ENCODE data around the gene FXYD1.

The FXYD1 gene

DNA sequence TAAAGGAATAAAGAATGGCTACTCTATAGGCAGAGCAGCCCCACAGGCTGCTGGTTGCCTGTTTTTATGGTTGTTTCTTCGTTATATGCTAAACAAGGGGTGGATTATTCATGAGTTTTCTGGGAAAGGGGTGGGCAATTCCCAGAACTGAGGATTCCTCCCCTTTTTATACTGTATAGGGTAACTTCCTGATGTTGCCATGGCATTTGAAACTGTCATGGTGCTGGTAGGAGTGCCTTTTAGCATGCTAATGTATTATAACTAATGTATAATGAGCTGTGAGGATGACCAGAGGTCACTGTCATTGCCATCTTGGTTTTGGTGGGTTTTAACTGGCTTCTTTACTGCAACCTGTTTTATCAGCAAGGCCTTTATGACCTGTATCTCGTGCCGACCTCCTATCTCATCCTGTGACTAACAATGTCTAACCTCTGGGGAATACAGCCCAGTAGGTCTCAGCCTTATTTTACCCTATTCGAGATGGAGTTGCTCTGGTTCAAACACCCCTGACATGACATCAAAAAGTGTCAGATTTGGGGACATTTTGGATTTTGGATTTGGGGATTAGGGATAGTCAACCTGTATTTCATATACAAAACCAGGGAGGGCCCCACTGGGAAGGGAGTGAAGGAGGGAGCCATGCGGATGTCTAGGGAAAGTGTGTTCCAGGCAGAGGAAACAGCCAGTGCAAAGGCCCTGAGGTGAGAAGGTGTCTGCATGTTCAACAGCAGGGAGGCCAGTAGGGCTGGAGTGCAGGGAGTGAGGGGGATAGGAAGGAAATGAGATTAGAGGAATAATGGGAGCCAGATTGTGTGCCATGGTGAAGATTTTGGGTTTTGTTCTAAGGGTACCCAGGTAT, 26.8 kb downstream of the FXYD1 start:
- DNase-seq, result no peak

DNA sequence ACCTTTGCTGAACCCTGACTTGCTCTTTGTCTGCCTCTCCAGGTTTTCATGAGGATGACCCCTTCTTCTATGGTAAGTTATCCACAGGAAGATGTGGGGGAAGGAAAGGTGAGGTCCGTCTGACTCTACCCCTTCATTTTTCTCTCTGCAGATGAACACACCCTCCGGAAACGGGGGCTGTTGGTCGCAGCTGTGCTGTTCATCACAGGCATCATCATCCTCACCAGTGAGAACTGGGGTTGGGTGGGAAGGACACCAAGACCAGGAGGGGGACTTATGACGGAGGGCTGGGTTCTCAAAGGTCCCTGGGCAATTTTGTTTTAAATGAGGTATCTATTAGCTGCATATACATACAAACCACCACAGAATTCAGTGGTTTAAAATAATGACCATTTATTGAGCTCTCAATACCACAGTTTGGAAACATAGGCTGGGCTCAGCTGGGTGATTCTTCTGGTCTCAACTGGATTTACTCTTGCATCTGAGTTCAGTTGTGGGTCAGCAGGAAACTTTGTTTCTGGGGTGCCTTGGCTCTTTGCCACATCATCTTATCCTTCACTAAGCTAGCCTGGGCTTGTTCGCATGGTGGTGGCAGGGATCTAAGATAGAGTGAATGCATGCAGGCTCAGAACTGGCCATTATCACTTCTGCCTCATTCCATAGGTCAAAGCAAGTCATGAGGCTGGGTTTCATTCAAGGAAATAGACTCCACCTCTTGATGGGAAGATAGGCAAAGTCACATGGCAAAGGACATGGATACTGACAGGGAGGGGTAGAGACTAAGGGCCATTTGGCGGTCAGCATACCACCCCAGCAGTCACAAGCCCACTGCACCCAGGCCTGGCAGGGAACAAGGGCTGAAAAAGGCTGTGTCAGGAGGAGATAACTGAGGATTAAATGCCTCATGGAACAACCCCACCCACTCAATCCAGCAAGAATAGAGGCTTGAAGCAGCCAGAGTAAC, 27.8 kb downstream of the FXYD1 start:
- DNase-seq, result no peak

DNA sequence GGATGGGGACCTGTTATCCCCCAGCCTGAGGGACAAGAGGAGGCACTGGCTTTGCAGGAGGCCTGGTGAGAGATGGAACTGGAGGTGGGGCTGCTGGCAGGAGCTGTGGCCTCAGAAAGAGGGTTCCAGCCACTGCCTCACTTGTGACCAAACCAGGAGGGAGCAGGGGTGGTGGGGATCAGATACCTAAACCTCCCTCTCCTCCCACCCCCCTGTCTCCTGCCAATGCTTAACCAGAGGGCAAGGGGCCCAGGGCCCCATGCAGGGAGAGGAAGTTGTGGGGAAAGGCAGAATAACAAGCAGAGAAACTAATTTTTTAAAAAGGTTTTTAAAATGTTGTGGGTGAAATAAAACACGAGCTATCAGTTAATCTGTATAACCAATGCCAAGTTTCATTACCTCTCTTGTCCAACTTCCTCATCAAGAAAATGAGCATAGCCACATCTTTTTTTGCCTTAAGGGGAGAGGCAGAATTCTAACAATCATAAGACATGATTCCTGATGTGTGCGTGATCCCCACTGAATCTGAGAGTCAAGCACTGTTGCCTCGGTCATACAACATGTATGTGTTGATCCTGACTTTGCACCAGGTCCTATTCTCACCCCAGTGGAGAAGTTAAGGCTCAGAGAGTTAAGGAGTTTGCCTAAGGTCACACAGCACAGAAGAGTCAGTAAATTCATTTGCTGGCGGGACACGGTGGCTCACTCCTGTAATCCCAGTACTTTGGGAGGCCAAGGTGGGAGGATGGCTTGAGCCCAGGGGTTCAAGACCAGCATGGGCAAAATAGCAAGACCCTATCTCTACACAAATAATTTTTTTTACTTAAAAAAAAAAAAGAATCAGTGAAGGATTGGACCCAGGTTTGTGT, 28.9 kb downstream of the FXYD1 start:
- DNase-seq, result no peak

DNA sequence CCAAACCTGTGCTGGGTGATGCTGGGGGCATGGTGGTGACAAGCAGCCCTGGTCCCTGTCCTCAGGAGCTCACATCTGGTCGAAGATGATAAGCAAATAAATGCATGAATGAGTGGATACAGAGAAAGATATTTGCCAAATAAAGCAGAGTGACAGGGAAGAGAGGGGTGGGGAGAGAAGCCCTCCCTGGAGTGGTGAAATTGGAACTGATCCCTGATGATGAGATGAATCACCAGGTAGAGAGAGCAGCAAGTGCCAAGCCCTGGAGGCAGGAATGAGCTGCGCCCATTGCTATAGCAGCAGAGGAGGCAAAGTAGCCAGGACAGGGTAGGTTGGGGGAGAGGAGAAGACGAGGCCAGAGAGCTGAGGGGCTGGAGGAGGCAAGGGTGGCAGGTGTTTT, 29.6 kb downstream of the FXYD1 start:
- no peak for DNase-seq

DNA sequence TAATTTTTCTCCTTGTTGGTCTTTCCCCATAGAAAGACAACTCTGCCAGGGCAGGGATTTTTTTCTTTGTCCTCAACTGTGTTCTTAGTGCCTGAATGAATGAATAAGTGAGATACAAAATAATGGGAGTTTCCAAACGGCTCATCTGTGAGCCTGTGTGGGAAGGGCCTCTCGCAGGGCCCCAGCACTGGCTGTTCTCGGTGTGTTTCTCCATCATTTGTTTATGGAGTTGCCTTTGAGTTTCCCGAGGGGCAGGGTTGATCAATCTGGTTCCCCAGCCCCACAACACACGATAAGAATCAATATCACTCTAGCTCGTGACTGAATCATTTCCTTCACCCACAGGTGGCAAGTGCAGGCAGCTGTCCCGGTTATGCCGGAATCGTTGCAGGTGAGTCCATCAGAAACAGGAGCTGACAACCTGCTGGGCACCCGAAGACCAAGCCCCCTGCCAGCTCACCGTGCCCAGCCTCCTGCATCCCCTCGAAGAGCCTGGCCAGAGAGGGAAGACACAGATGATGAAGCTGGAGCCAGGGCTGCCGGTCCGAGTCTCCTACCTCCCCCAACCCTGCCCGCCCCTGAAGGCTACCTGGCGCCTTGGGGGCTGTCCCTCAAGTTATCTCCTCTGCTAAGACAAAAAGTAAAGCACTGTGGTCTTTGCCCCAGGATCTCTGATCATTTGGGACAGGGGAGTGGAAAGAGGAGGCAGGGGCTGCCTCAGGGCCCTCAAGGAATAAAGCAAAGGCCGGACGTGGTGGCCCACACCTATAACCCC, 30.8 kb downstream of the FXYD1 start:
- no peak for DNase-seq

DNA sequence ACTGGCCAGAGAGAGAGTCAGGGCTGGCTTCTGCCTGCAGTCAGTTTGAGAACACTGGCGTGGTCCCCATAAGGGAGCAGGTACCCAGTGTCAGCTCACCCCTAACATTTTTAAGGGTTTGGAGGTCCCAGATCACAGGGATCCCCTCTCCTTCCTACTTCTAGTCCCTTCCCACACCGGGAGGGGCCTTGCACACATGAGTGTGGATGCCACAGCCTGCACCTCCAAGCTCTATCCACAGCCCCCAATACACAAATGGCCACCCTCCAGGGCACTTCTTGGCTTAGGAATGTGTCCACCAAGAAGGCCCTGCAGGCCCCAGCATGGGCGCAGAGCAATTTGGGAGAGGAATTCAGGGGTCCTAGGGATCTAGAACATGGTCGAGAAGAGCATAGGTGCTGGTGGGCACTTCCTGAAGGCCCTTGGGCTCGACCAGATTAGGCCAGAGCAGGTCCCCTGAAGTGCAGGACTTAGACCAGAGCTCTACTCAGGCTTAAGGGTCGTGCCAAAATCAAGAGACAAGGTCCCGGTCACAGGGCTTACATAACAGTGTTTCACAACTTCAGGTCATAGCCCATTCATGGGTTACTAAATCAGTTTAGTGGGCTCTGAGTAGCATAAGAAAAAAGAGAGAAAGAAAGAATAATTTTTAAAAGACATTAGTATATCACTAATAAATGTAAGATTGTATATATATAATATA, 31.9 kb downstream of the FXYD1 start:
- no peak for DNase-seq

DNA sequence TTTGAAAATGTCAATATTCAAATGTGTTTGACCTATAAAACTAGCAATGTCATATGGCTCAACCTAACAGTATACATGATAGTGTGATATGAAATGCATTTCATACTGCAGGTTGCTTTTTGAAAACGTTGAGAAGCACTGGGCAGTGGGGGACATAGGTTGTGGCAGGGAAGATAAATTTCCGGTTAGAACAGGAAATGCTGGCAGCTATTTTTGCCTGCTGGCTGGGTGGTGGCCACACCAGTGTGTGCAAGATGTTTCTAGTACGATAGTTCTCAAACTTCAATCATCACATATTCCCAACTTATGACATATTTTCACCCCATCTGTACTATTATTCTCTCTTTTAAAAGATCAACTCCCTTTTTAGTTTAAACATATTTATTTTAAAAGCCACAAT, 33.1 kb downstream of the FXYD1 start:
- no peak for DNase-seq

DNA sequence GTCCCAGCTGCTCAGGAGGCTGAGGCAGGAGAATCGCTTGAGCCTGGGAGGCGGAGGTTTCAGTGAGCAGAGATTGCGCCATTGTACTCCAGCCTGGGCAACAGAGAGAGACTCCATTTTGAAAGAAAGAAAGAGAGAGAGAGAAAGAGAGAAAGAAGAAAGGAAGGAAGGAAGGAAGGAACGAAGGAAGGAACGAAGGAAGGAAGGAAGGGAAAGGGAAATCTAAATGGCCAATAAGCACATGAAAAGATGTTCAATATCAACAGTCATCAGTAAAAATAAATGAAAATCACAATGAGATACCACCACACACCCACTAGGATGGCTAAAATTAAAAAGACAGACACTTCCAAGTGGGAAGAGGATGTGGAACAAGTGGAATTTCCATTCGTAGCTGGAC, 35.6 kb downstream of the FXYD1 start:
- DNase-seq, result no peak

DNA sequence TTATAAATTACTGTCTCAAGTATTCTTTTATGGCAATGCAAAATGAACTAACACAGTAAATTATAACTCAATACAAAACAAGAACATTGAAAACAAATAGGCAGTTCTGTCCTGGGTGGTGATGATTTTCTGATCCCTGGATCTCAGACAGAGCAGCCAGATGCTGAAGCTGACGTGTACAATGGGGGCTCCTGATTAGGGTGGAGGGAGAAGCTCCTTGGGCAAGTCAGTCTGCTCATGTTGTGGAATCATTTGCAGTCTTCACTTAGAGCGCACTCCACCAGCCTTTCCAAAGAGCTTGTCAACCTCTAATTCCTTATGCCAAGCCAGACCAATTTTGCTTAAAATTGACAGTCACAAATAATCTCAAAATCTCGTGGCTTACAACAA, 37.6 kb downstream of the FXYD1 start:
- no peak for DNase-seq

DNA sequence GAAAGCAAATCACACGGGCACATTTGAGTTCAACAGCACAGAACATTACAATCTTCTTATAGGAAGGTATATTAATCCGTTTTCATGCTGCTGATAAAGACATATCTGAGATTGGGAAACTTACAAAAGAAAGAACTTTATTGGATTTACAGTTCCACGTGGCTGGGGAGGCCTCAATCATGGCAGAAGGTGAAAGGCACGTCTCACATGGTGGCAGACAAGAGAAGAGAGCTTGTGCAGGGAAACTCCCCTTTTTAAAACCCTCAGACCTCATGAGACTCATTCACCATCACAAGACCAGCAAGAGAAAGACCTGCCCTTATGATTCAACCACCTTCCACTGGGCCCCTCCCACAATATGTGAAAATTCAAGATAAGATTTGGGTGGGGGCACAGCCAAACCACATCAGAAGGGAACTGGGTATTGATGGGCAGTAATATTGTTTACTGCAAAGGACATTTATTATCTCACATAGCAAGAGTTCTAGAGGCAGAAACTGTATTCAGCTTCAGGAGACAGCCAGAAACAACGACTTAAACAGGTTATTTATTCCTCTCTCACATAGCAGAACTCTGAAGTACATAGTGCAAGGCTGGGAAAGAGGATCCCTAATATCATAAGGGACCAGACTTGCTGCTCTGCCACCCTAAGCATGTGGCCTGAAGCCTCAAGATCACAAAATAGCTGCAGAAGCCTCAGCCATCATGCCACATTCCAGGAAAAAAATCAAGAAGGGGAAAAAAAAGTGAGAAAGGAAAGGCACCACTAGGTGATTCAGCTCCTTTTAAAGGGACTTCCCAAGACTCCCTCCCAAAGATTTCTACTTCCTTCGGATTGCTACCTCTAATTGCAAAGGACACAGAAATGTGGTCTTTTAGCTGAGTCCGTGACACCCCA, 39.0 kb downstream of the FXYD1 start:
- DNase-seq, result no peak

DNA sequence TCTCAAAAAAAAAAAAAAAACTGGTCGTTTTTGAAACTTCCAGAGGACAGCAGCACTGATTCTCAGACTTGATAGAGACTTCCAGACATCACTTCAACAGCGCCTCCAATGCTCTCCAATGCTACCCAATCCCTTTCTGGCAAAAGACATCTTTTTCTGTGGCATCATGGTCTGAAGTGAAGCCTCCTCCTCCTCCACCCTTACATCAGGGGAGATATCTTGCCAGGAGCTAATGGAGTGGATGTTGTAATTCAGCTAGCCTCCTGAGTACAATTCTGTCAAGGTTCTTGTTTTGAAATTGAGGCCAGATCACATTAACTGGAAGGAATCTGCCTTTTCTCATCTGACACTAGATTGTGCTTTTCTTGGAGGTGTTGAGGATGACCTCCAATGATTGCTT, 40.1 kb downstream of the FXYD1 start:
- no peak for DNase-seq

DNA sequence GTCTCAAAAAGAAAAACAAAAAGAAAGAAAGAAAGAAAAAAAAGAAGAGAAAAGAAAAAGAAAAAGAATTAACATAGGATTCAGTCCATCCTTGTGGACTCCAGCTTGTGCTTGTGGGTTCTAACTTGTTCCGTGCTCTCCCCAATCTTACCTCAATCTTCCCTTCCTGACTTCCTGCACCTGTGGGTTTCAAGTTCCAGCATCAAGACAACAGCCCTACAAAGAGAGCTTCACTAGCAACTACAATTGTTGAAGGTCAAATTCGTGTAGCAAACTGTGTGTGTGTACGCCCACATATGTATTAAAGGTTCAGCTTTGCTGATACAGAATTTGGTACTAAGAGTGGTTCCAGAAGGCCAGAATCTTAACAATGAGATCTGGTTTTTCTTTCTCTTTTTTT, 41.2 kb downstream of the FXYD1 start:
- DNase-seq, result no peak

DNA sequence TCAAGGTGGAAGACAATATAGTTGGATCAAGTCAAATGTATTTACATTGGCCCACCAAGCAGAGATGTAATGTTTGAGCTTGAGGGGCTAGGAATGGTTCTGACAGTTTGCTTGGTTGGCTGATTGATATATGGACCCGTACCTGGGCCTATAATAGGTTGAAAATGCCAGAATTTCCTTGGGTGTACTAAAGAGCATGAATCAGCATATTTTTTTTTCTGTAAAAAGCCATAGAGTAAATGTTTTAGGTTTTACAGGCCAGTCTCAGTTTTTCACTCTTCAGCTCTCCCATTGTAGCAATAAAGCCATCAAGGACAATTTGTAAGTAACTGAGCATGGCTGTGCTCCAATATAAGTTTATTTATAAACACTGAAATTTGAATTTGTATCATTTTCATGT, 42.8 kb downstream of the FXYD1 start:
- DNase-seq, result no peak

DNA sequence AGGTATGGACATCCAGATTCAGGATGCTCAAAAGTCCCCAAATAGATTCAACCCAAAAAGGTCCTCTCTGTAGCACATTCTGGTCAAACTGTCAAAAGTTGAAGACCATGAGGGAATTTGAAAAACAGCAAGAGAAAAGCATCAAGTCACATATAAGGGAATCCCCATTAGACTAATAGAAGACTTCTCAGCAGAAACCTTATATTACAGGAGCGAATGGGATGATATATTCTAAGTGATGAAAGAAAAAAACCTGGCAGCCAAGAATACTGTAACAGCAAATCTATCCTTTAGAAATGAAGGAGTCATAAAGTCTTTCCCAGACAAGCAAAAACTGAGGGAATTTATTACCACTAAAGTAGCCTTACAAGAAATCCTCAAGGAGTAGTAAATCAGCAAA, 45.6 kb downstream of the FXYD1 start:
- no peak for DNase-seq

DNA sequence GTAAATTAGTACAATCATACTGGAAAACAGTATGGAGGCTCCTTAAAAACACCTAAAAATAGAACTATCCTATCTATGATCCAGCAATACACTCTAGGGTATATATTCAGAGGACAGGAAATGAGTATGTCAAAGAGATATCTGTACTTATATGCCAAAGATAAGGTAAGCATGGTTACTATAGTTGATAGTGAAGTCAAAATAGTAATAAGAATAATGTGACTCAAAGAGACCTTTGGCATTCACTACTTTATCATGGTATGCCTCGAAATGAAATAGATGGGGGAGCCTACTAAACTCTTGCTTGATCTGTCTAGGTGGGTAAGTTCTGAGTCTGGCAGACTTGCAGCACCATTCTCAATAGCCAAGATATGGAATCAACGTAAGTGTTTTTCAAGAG, 46.3 kb downstream of the FXYD1 start:
- DNase-seq, result no peak

All from SIG-M5 (cell line).